Forelimb muscle (tissue), 1 donor: ENCODE data around the gene SREK1IP1. TPM values are rescaled to one million over a fixed set of nuclear protein-coding genes. Genes with fewer than 3 reads are reported as not detected.

Source experiments
- DNase-seq: peaks from one replicate; pipeline ENCODE4 v3.0.0-alpha.2; 2013; ENCODE audit warnings: low read depth
- polyA plus RNA-seq: library from polyadenylated mRNA; unstranded; fragments of 120-200 nt; gene quantifications from one replicate; pipeline ENCODE4 v1.2.1, GENCODE V29; 2013; ENCODE audit not compliant: insufficient read length

Gene SREK1IP1
- polyA plus RNA-seq: 11.8 TPM

- peak; percentile 89 for DNase-seq
Observed at GRCh38 chr5:64768358-64769312, at the start of gene SREK1IP1, which contains the start of gene CWC27. Gene SREK1IP1 (minus strand): TSS chr5:64768691. CDS start chr5:64768517, 174 bp downstream. Gene CWC27 (plus strand): TSS chr5:64768930. CDS start chr5:64769147, 217 bp downstream.

- DNase-seq: no peak
Observed at GRCh38 chr5:64818245-64818644, 49.8 kb upstream of the SREK1IP1 start.

- DNase-seq: no peak
Observed at GRCh38 chr5:64814073-64814472, 45.6 kb upstream of the SREK1IP1 start.

- DNase-seq: peak; percentile 38
Observed at GRCh38 chr5:64811050-64811640, 42.7 kb upstream of the SREK1IP1 start.

- no peak for DNase-seq
Observed at GRCh38 chr5:64807520-64807919, 39.0 kb upstream of the SREK1IP1 start.

- DNase-seq: no peak
Observed at GRCh38 chr5:64806537-64806936, 38.0 kb upstream of the SREK1IP1 start.

GRCh38 chr5:64800926-64801325 is 32.4 kb upstream of the SREK1IP1 start:
- no peak for DNase-seq

GRCh38 chr5:64796301-64796700 is 27.8 kb upstream of the SREK1IP1 start:
- no peak for DNase-seq

- no peak for DNase-seq
Observed at GRCh38 chr5:64794053-64794770, 25.7 kb upstream of the SREK1IP1 start.

GRCh38 chr5:64792469-64792868 is 24.0 kb upstream of the SREK1IP1 start:
- no peak for DNase-seq

GRCh38 chr5:64790210-64790609 is 21.7 kb upstream of the SREK1IP1 start:
- no peak for DNase-seq

- DNase-seq: no peak
Observed at GRCh38 chr5:64789457-64789856, 21.0 kb upstream of the SREK1IP1 start.

GRCh38 chr5:64788156-64788555 is 19.7 kb upstream of the SREK1IP1 start:
- DNase-seq: no peak

- DNase-seq: no peak
Observed at GRCh38 chr5:64786372-64786771, 17.9 kb upstream of the SREK1IP1 start.

- DNase-seq: peak; percentile 67
Observed at GRCh38 chr5:64784451-64785025, 16.0 kb upstream of the SREK1IP1 start.

GRCh38 chr5:64775291-64775690 is 6.8 kb upstream of the SREK1IP1 start:
- DNase-seq: no peak

GRCh38 chr5:64773533-64773932 is 5.0 kb upstream of the SREK1IP1 start:
- DNase-seq: no peak

- DNase-seq: no peak
Observed at GRCh38 chr5:64771736-64772135, 3.2 kb upstream of the SREK1IP1 start.

GRCh38 chr5:64769855-64770254 is 1.4 kb upstream of the SREK1IP1 start:
- no peak for DNase-seq

- DNase-seq: peak; percentile 9
Observed at GRCh38 chr5:64767959-64768357, 533 bp downstream of the SREK1IP1 start.

- DNase-seq: no peak
Observed at GRCh38 chr5:64766941-64767340, 1.6 kb downstream of the SREK1IP1 start.
